ENCODE results near the gene NRM. TPM values are rescaled to one million over a fixed set of nuclear protein-coding genes. Genes with fewer than 3 reads are reported as not detected.

Gene NRM
- total and polyA plus RNA-seq, 2 experiments from 2014 or later, result 13.8 to 33.8 TPM

- TF ChIP-seq, protein P1, sequence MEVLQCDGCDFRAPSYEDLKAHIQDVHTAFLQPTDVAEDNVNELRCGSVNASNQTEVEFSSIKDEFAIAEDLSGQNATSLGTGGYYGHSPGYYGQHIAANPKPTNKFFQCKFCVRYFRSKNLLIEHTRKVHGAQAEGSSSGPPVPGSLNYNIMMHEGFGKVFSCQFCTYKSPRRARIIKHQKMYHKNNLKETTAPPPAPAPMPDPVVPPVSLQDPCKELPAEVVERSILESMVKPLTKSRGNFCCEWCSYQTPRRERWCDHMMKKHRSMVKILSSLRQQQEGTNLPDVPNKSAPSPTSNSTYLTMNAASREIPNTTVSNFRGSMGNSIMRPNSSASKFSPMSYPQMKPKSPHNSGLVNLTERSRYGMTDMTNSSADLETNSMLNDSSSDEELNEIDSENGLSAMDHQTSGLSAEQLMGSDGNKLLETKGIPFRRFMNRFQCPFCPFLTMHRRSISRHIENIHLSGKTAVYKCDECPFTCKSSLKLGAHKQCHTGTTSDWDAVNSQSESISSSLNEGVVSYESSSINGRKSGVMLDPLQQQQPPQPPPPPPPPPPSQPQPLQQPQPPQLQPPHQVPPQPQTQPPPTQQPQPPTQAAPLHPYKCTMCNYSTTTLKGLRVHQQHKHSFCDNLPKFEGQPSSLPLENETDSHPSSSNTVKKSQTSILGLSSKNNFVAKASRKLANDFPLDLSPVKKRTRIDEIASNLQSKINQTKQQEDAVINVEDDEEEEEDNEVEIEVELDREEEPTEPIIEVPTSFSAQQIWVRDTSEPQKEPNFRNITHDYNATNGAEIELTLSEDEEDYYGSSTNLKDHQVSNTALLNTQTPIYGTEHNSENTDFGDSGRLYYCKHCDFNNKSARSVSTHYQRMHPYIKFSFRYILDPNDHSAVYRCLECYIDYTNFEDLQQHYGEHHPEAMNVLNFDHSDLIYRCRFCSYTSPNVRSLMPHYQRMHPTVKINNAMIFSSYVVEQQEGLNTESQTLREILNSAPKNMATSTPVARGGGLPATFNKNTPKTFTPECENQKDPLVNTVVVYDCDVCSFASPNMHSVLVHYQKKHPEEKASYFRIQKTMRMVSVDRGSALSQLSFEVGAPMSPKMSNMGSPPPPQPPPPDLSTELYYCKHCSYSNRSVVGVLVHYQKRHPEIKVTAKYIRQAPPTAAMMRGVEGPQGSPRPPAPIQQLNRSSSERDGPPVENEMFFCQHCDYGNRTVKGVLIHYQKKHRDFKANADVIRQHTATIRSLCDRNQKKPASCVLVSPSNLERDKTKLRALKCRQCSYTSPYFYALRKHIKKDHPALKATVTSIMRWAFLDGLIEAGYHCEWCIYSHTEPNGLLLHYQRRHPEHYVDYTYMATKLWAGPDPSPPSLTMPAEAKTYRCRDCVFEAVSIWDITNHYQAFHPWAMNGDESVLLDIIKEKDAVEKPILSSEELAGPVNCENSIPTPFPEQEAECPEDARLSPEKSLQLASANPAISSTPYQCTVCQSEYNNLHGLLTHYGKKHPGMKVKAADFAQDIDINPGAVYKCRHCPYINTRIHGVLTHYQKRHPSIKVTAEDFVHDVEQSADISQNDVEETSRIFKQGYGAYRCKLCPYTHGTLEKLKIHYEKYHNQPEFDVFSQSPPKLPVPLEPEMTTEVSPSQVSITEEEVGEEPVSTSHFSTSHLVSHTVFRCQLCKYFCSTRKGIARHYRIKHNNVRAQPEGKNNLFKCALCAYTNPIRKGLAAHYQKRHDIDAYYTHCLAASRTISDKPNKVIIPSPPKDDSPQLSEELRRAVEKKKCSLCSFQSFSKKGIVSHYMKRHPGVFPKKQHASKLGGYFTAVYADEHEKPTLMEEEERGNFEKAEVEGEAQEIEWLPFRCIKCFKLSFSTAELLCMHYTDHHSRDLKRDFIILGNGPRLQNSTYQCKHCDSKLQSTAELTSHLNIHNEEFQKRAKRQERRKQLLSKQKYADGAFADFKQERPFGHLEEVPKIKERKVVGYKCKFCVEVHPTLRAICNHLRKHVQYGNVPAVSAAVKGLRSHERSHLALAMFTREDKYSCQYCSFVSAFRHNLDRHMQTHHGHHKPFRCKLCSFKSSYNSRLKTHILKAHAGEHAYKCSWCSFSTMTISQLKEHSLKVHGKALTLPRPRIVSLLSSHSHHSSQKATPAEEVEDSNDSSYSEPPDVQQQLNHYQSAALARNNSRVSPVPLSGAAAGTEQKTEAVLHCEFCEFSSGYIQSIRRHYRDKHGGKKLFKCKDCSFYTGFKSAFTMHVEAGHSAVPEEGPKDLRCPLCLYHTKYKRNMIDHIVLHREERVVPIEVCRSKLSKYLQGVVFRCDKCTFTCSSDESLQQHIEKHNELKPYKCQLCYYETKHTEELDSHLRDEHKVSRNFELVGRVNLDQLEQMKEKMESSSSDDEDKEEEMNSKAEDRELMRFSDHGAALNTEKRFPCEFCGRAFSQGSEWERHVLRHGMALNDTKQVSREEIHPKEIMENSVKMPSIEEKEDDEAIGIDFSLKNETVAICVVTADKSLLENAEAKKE (CRISPR knock-in tag; IDR thresholded peaks at IDR 0.05), result no peak
- TF ChIP-seq POLR2AphosphoS5 (IDR thresholded peaks at IDR 0.05; ENCODE audit: low read depth) (no peak), STAT1 (IDR thresholded peaks at IDR 0.05; ENCODE audit: unreplicated experiment) (no peak), ZNF114 (CRISPR knock-in tag; IDR thresholded peaks at IDR 0.05) (no peak), EZH2 (IDR thresholded peaks at IDR 0.05; ENCODE audit: low read depth, unreplicated experiment) (no peak), CREB1 (CRISPR knock-in tag; IDR thresholded peaks at IDR 0.05; ENCODE audit: low read depth) (no peak), ZNF331 (CRISPR knock-in tag; IDR thresholded peaks at IDR 0.05; ENCODE audit: low read depth) (no peak), NANOG (IDR thresholded peaks at IDR 0.05; ENCODE audit: borderline replicate concordance) (no peak)
These were observed 49.7 kb upstream of the NRM start (continued) for GRCh38 chr6:30740540-30740870.

DNA sequence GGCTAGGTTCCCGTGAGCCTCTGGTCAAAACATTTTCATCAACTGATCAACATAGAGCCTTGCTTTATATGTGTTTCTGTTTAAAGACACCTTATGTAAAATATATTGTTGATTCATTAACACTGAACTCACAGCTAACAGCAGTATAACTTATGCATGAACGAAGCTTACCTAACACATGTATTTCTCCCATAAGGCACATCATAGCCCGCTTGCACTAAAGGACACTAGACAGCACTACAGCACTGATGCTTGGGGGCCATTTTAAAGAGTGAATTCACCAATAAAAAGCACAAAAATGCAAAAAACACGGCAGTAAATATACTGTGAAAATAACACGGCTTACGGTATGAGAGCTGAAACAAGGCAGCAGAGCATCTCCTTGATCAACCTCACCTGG lies 47.7 kb upstream of the NRM start:
- peaks cover 13% of the 10 kb centered on the region for H3K4me1 ChIP-seq (ENCODE audit: insufficient read depth)
- Mint-ChIP-seq H3K4me3 (no peak overlapping the region), H3K27ac (no peak overlapping the region), H3K4me1 (peaks cover 15% of the 10 kb centered on the region), H3K27me3 (ENCODE audit: insufficient read depth, low read depth, poor library complexity) (peaks cover 15% of the 10 kb centered on the region), H3K9me3 (no peaks in the 10 kb centered on the region), H3K36me3 (ENCODE audit: low read depth) (peaks cover 70% of the 10 kb centered on the region)
- peaks cover 27% of the 10 kb centered on the region for H3F3A ChIP-seq (replicated peaks; ENCODE audit: low read depth)
- peaks cover 5% of the 10 kb centered on the region for H3K27me3 ChIP-seq (ENCODE audit: insufficient read depth)
- no peaks in the 10 kb centered on the region for H3K9me2 ChIP-seq (ENCODE audit: insufficient read depth)
- H3K4me3 ChIP-seq, result no peak overlapping the region
- H4K20me1 ChIP-seq (replicated peaks; ENCODE audit: insufficient read depth), result peaks cover 18% of the 10 kb centered on the region
- H3K27ac ChIP-seq (ENCODE audit: low read depth), result no peak overlapping the region
- peaks cover 16% of the 10 kb centered on the region for H3K79me2 ChIP-seq (replicated peaks; ENCODE audit: insufficient read depth)
- DNase-seq (ENCODE audit: low spot score) (no peak), ATAC-seq (no peak)
- H3K4me2 ChIP-seq, result no peak overlapping the region
- H3K36me3 ChIP-seq (ENCODE audit: insufficient read depth), result peaks cover 31% of the 10 kb centered on the region
- H2AFZ ChIP-seq, result no peak overlapping the region
- TF ChIP-seq ZNF114 (CRISPR knock-in tag; IDR thresholded peaks at IDR 0.05), result no peak
- TF ChIP-seq JUNB (IDR thresholded peaks at IDR 0.05; ENCODE audit: unreplicated experiment), result no peak
- TF ChIP-seq, protein P1 (CRISPR knock-in tag; IDR thresholded peaks at IDR 0.05), result no peak
- TF ChIP-seq EZH2phosphoT487 (IDR thresholded peaks at IDR 0.05; ENCODE audit: unreplicated experiment), result no peak
- no peak for TF ChIP-seq POLR2AphosphoS5 (IDR thresholded peaks at IDR 0.05; ENCODE audit: low read depth)
- TF ChIP-seq NANOG (IDR thresholded peaks at IDR 0.05; ENCODE audit: borderline replicate concordance), result no peak
- no peak for TF ChIP-seq STAT1 (IDR thresholded peaks at IDR 0.05; ENCODE audit: unreplicated experiment)
